GM21576 (cell line): ENCODE measurements around the gene SLC22A7.

ENCODE experiments used
- ATAC-seq: cut with Tn5 transposase; IDR thresholded peaks from one replicate; pipeline ENCODE4 v1.9.1; 2021; ENCODE audit warnings: mild to moderate bottlenecking, moderate library complexity; ENCODE audit not compliant: unreplicated experiment

The SLC22A7 gene

DNA sequence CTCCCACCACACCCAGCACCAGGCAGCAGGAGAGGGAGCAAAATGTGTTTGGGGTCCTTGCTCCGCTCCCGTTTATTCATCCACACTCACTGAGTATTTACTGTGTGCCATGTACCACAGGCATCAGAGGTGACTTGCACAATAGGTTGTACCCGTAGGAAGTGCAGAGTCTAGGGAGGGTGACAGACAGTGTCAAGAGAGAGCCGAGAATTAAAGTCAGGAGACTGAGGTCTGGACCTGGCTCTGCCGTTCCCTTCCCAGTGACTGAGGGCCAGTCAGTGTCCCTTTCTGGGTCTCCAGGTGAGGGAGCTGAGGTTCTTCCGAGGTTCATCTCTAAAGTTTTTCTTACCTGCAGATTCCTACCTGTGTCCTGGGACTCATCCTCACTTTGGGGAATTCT, 32.5 kb upstream of the SLC22A7 start:
- no peak for ATAC-seq

DNA sequence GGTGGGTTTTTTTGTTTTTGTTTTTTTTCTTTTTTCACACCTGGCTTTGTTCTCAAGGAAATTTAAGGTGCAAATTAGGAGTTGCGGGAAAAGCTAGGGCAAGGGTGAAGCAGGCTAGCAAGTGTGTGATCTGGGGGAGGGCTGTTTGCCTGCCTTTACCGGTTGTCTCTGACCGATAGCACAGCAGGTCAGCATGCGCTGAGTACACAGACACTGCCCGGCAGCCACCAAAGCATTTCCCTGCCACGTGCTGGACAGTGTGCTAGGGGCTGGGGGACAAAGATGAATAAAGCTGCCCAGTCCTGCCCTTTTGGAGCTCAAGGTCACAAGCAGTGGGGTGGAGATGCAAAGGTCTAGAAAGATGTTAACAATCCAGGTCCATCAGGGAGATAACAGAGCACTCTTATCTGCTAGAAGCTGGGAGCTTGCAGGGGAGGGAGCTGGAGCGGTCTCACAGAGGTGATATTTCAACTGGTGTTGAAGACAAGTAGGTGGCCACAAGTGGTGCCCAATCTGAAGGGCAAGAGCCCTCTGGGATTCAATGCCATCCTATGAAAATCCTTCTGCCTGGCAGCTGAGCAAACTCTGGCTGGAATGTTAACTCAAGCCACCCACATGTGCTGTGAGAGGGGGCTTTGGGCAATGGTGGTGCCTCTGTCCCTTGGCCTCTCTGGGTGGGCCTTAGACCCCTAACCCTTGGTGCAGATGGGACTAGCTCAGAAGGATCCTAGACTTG, 30.3 kb upstream of the SLC22A7 start:
- ATAC-seq = no peak

DNA sequence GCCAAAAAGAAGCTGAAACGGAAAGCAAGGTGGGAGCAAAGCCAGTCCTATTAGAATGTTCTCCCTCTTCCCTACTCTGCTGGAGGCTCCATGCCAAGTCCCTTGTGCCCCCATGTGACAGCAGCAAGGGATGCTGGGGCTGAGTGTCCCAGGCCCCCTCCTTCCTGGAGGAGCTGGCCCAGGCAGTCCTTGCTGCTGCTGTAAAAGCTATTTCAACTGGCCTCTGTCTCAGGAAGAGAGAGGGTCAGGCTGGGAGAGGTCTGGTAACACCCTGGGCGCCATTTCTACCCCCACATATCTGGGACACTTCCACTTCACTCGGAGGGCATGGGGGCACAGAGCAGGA, 29.7 kb upstream of the SLC22A7 start:
- ATAC-seq = no peak

DNA sequence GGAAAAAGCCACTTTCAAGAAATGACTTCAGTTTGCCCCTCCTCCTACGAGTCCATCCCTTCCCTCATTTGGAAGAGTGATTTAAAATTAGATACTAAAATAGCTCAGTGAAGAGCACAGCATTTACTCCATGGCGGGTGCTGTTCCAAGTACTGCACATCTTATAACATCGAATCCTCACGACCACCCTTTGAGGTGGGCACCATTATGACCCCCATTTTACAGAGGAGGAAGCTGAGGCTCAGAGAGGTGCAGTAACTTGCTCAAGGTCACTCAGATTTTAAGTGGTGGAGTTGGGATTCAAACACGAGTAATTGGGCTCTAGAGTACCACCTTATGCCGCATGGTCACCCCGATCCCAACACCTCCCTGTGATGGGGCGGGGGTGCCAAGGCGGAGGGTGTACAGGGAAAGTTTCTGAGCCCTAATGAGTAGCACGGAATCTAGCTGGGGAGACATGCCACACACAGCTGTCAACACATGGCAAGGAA, 29.2 kb upstream of the SLC22A7 start:
- ATAC-seq = no peak

DNA sequence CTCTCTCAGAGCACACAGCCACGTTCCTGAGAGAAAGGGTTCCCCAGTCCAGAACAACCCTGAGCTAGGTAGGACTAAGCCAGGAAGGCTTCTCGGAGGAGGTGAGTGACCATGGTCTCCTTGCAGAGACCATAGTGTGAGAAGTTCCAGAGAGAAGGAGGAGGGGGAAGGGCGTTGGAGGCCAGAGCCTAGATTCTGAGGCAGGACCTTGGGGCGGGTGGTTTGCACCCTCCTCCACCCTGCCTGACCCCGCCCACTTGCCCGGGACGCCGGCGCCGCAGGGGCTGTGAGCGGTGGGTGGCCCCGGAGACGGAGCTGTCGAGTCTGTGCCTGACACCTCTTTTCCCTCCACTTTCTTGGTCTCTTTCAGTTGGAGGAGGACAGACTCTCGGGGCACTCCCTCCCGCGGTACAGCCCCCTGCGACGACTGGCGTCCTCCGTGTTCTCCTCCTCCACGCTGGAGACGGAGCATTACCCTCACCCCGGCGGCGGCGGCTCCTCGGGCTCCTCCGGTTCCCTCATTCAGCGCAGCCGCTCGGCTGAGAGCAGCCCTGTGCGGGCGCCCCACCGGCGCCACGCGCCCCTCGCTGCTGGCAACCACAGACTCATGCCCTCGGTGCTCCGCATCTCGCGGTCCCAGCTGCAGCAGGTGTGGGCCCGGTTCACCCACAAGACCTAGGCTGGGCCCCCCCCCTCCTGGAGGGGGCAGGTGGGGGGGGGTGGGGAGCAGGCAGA, 28.6 kb upstream of the SLC22A7 start:
- ATAC-seq = no peak

DNA sequence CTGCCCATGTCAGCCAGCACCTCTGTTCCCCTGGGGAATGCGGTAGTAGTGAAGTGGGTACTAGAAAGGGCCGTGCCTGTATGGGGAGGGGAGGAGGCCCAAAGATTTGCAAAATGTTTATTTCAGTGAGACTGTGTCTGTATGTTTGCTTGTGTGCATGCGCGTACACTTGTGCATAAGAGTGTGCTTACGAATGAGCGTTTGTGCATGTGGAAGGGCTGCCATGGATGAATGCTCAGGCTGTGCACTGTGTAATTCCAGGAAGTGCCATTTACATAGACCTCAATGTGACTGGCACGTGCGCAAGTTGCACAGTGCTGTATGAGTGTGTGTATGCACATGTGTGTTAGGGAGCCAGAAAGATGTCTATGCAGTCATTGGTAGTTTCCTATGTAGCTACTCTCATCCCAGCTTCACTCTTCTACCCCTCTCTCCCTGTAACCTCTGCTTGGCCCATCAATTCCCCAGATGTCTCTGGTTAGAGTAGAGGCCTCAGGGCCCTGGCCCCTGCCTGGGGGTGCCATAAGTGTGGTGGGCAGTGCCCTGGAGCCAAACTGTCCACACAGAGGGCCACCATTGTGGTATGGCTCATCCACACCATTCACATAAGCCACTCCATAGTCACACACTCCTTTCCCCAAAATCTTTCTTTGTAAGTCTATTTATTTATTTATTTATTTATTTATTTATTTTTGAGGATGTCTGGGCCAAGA, 26.8 kb upstream of the SLC22A7 start:
- ATAC-seq = no peak

DNA sequence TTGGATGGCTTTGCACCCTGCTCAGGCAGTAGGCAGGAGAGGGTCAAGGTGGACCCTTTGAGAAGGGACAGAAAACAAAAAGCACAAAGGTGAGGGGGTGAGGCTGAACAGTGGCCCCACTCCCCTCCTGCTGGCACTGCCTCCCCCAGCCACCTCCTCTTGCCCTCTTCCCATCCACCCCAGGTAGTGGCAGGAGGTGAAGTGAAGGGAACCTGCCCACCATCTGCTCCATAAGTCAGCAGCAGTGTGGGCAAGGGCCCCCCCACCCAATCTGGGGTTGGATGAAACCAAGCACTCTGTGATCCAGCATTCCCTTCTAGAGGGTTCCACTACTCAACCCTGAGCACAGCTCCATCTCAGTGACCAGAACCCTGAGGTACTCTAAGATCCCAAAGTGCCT, 26.1 kb upstream of the SLC22A7 start:
- no peak for ATAC-seq

DNA sequence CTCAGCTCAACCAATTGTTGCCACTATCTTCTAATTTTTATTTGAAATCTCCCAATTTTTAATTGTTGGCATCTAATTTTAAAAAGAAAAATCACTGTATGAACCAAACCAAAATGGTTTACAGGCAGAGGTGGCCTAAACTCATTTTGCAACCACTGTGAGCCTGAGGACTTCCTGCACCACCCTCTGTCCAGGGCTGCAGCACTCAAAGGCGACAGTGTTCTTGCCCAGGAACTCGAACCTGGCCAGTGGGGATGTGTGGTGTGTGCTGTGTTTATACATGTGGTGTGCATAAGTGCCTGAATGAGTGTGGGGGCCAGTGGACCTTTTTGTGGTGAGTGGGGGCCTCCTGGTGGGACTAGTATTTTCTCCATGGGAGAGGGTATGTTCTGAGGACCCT, 24.4 kb upstream of the SLC22A7 start:
- ATAC-seq = no peak

DNA sequence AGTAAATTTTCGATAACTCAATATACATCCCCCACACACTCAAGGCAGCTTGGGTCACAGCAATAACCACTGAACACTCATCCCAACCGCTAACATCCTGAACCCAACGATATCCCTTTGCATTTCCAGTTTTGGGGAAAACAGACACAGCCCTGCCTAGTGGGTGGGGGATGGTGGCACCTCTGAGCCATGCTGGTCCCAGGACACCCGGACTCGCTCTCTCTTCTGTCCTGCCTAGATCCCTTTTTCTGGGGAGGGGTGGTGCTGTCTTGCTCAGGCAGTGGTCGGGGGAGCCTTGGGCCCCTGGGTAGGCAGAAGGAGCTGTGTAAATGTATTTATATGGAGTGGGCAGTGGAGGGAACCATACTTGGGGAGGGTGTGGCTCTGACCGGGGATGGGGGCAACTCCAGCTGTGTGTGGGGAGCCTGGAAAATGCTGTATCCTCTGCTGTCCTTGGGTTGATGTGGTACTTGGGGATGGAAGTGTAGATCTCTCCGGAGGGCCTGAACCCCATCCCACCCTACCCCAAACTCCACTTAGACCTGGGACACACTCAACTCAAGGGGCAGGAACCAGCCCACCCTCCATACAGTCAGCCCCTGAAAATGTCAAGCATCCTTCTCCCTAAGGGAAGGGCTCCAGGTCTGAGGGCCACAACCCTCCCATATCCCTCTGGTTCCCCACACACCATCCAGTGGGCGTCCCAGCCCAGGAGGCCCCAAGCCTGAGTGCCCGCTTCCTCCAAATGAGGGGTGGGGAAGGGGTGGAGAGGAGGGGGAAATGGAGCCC, 23.7 kb upstream of the SLC22A7 start:
- ATAC-seq = no peak

DNA sequence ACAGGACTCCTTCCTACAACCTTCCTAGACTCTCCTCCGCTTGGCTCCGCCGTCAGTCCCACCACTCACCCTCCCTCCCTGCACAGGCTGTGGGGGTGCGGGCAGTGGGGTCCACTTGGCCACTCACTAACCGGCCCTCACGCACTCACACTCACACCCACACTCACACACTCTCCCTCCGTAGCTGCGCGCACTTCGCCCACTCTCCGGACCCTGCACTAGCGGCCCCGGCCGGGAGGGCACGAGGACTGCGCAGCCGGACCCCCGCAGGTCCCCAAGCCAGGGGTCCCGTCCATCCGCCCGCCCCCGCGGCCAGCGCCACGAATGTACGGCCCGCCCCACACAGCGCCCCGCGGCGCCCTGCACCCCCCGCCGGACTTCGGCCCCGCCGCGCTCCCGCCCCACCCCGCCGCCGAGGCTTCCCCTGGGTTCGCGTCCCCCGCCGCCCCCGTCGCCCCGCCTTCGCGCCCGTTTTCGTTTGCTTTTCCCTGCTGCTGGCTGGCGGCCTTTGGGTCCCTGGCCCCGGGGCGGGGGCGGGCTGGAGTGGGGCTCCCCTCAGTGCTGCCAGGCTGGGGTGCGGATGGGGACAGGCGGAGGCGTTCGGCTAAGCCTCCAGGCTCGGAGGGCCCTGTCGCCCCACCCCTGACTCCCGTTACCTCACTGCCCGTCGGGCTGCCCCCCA, 23.0 kb upstream of the SLC22A7 start:
- ATAC-seq = no peak

DNA sequence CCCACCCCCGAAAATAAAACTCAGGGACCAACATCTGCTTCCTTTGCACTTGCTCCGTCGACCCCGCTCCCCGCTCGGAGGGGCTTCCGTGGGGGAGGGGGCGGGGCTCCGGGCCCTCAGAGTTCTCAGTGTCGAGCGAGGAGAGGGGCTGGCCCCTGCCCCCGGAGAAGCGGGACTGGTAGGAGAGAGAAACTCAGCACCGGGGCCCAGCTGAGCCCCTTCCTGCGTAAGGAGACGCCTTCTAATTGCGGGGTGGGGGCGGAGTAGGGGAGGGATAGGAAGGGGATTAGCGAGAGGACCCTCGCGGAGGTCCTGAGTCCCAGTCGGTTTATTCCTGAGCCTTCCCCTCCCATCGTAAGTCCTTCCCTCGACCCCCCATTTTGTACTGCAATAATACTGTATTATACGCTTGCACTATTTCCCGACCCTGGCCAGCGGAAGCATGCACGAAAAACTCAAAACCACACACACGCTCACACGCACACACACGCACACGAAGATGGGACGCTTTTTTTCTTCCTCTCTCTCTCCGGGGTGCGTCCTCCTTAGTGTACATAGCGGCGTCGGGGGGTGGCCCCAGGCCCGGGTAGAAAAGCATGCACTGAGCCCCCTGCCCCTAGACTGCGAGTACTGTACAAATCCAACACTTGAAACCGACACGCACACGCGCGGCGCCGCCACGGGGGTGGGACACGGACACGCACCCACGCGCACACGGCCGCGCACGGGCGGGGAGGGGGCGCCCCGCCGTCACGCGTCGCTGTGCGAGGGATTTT, 22.1 kb upstream of the SLC22A7 start:
- ATAC-seq = no peak

DNA sequence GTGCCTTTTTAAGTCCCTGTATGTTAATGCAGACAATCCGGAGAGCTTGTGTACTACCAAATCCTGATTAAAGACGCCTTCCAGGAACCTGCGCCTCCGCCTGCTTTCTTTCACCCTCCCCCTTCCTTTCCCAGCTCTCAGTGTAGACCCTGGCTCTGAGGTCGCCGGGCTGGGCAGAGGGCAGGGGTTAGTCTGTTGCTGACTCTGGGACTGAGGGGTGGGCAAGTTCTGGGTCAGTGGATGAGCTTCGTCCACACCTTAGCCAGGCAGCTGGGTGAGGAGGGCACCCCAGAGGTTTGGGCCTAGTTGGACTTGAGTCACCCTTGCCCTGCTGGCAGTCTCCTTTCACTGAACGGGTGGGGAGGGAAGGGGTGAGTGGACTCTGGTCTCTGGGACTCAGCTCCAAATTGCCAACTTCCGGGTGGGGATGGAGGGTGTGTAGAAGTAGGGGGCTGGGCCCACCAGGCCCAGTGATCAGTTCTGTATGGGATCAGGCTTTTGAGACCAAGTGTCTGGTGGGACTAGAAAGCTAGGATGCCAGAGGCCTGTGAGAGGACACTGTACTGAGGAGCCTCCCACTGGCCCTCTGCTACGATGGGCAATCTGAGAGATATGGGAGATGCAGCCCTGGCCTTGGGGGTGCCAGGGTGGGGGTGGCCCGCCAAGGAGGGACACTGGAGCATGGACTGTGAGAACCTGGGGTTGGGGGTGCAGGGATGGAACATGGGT, 21.3 kb upstream of the SLC22A7 start:
- ATAC-seq = no peak

DNA sequence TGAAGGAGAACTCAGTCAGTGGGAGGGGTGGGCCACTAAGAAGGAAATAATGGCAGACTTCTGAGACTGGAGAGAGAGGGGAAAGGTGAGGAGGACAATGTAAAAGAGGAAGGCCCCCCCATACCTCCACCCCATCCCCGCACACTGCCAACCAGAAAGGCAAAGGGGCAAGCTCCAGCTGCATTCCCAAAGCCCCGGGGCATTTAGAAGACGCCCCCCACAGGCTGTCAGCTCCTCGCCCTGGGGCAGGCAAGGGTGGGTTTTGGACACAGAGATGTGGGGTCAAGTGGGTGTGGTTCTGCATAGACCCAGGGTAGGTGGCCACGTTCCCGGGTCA, 20.8 kb upstream of the SLC22A7 start:
- no peak for ATAC-seq

DNA sequence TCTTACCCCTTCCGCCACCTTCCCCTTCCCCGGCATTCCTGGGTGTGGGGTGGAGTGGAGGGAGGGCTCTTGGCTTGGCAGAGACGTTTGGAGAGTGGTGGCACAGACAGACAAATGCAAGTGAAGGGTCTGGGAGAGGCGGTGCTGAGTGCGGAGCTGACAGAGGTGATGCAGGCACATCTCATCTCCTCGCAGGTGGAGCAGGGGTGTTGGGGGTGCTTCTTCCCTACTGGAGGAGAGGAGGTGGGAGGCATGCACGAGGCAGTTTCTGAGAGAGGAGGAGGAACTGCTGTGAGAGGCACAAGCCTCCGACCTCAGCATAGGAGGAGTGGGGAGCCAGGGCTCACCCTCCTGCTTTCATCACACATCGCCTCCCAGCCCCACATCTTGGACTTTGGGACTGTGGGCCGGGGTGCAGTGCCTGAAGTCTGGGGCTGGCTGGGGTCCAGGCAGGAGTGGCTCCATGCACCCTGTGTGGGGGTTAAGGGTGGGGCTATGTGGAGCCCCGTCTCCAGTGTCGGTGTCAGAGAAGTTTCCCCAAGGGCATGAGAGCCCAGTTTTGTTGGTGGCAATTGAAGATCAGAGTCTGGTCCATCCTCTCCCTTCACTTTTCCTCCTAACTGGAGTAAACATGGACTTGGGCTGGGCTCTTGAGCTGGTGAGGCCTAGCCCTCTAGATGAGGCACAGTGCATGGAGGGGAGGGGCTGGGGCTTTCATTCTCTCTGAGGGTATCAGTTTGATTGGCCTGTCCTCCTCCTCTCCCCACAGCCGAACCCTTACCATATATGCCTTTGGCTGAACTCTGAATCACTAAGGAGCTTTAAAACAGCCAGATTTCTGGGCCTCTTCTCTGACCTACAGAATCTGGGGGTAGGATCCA, 20.2 kb upstream of the SLC22A7 start:
- ATAC-seq = no peak

DNA sequence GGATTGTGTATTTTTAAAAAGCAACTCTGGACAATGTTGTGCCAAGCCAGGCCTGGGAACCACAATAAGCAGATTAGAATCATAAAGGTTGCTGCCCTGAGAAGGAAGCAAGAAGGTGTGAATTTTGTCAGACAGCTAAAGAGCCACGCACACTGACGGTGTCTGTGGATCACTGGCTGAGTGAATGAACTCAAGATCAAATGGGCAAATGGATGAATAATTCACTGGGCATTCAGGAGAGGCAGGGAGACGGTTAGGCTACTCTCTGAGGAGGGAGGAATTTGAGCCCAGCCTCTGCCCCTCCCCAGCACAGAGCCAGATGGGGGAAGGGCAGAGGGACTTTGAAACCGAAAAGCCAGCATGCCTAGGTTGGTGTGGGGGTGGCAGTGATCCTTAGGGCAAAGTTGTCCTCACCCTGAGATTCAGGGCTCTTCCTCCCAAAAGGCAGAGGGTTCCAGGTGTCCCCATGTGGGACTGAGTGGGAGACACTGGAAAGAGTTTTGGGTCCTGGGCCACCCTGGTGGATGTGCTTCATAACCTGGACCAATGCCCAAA, 19.5 kb upstream of the SLC22A7 start:
- ATAC-seq = no peak

DNA sequence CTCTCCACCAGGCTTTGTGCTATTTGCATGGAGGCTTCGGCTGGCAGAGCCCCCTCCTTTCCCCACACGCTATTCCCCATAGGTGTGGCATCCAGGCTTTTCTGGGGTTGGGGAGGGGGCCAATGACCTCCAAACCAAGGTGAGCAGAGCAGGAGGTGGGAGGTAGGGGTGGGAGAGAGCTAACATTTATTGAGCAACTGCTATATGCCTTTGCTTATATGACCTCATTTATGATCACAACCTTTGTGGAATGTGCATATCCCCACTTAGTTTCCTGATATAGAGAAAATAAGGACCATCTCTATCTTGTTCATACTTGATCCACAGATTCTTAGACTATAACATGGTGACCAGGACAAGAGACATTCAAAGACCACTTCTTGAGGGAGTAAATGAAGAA, 17.8 kb upstream of the SLC22A7 start:
- no peak for ATAC-seq

DNA sequence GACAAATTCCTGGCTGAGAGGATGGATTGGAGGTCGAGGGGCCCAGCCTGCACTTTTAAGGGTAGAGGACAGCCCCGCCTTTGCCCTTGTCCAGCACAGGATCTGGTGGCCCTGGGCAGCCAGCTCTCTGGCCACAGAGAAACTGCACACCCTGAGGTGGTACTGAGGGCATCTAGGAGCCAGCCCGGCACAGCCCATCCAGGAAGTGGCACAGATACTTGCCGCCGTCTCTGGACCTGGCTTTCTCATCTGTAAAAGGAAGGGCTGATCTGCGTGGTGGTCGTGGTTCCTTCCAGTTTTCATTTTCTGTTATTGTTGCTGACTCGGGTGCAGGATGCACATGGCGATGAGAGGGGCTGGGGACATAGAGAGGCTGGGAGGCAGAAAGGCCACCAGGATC, 16.0 kb upstream of the SLC22A7 start:
- no peak for ATAC-seq
